NCI-H2029 (cell line): ENCODE measurements around the gene TMEM138.

Experiments used
- DNase-seq: peaks from one replicate; lab custom pipeline; 2025; lab: John Stamatoyannopoulos, UW

TMEM138 gene

DNA sequence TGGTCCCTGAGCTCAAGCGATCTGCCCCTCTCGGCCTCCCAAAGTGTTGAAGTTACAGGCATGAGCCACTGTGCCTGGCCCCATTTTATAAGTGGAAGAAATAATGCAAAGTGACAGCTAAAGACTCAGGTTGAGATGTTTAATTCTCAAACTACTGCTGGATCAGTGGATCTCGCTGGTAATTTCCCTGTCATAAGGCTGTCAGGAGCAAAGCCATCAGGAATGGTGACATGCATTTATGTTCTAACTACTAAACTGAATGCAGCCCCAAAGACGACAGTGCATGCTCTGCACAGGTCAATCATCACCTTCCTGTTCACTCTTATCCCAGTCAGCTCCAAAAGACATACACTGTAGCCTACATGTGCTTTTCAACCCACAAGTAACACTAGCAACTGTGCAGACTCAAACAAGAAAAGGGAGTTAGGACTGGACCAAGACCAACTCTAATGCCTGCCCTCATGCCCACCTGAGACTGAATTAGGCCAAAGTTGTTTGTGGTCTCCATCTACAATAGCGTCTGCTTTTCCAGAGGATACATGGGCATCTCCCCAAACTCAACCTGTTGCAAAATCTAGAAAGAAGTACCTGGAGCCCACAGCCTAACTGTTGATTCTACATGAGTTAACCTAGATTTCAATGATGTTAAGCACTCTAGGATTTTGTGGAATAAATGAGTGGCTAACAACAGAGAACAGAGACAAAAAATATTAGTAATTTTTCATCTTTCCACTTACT, 45.0 kb downstream of the TMEM138 start:
- DNase-seq: no peak

DNA sequence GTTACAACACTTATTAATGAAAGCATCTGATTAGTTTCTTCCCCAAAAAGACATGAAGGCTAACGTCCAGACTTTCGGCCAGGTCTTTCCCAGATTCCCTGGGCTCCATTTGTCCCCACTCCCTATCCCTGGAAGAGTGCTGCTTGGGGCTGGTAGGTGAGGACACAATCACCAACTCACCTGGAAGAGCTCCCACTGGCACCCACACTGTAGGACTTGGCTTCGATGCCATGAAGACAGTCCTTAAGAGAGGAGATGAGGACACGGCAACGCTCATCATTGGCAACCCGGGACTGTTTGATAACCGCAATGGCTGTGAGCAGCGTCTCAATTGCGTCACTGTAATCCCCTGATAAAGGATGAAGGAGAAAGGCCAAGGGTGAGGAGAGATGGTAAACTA, 49.4 kb downstream of the TMEM138 start:
- DNase-seq: no peak

DNA sequence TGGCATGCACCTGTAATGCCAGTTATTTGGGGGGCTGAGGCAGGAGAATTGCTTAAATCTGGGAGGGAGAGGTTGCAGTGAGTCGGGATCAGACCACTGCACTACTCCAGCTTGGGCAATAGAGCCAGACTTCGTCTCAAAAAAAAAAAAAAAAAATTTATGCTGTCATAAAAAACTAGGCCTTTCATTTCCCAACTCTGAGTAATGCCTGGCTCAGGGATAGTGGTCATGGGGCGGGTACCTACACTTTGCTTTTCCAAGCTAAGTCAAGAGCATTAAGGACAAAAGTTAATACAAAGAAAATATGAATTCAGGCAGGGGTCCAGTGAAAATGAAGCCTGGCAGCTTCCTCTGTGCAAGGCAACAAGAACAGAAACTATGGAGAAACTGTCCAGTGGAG, 51.3 kb downstream of the TMEM138 start:
- DNase-seq: no peak

- DNase-seq: no peak
These were observed 52.4 kb downstream of the TMEM138 start for GRCh38 chr11:61414547-61414946.

- no peak for DNase-seq
These were observed 53.2 kb downstream of the TMEM138 start for GRCh38 chr11:61415381-61415780.

DNA sequence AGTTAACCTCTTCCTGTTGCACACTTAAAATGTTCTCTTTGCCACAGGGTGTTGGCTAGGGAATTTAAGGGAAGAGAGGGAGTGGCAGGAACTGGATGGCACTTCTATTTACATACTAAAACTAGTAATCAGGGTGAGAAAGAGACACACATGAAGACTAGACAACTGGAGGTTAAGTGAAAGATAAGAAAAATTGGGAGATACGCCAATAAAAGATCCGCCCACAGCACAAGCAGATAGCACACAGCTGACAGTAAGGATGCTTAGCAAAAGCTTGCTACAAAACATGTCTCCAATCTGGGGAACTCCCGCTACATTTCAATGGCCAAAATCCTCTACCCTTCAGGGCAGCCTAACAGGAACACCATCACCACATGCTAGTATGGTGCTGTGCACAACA, 54.8 kb downstream of the TMEM138 start:
- DNase-seq: no peak

DNA sequence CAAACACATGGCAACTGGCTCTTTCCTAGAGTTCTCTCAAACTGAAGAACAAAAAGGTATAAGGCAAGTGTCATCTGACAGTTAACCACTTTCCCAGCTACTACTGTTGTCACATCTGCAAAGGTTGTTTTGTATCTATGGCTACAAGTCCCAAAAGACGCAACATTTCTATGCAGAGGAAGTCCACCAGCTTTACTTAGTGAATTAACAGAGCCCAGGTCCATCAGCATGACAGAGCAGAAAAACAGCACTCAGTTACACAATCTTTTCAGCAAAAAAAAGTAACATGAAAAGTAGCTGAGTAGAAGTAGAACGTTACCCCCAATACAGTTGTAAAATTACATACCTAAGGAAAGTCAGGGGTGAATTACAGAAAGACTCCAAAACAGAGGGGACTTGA, 55.5 kb downstream of the TMEM138 start:
- no peak for DNase-seq

DNA sequence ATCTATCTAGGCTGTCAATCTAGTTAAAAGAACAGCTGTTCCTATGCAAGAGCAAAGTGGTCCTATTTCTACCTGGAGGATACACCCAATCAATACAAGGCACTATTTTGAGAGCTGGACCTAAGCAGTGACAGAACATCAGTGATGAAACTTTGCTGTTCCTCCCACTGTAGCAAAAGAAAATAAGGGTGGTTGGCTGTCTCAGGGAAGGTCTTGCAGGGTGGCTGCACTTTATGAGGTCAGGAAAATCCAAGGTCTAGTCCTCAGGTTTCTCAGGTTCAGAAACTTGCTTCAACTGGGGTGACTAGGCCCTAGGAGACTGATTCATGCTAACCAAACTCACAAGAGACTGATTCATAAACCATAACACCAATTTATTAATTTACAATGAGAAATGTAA, 56.0 kb downstream of the TMEM138 start:
- no peak for DNase-seq
